Nephron progenitor cell (in vitro differentiated cells): ENCODE results near the gene PHKG2.

Experiments used
- DNase-seq: peaks from one replicate; pipeline ENCODE4 v3.0.0; 2021
- H3K27ac Mint-ChIP-seq: 2 replicates; pipeline ENCODE4 v1.8.0; 2021; ENCODE audit warnings: mild to moderate bottlenecking, moderate library complexity, mixed read lengths
- H3K27me3 Mint-ChIP-seq: 2 replicates; pipeline ENCODE4 v1.8.0; 2021; ENCODE audit warnings: mild to moderate bottlenecking, low read depth, mixed read lengths; ENCODE audit not compliant: poor library complexity
- H3K36me3 Mint-ChIP-seq: 2 replicates; pipeline ENCODE4 v1.8.0; 2021; ENCODE audit warnings: low read depth, mixed read lengths
- H3K4me1 Mint-ChIP-seq: 2 replicates; pipeline ENCODE4 v1.8.0; 2021; ENCODE audit warnings: mixed read lengths
- H3K4me3 Mint-ChIP-seq: 2 replicates; pipeline ENCODE4 v1.8.0; 2021; ENCODE audit warnings: mild to moderate bottlenecking, moderate library complexity, mixed read lengths
- H3K9me3 Mint-ChIP-seq: 2 replicates; pipeline ENCODE4 v1.8.0; 2021; ENCODE audit warnings: mild to moderate bottlenecking, moderate library complexity, mixed read lengths
- CTCF ChIP-seq: fragments of 200-600 bp; sonication (generic); IDR thresholded peaks from 2 replicates; pipeline ENCODE4 v1.5.0; 2021; ENCODE audit warnings: antibody characterized with exemption

PHKG2 gene

GRCh38 chr16:30736995-30737793 lies 11.0 kb upstream of the PHKG2 start:
- Mint-ChIP-seq H3K36me3 (peaks cover 73% of the 10 kb centered on the region), H3K27ac (peak overlapping the region; percentile 64), H3K9me3 (no peaks in the 10 kb centered on the region), H3K4me1 (peaks cover 7% of the 10 kb centered on the region), H3K4me3 (no peak overlapping the region), H3K27me3 (no peaks in the 10 kb centered on the region)
- TF ChIP-seq CTCF: no peak
- no peak for DNase-seq

- peaks cover 7% of the 10 kb centered on the region for H3K4me1 Mint-ChIP-seq
- no peaks in the 10 kb centered on the region for H3K27me3 Mint-ChIP-seq
- TF ChIP-seq CTCF: no peak
- no peaks in the 10 kb centered on the region for H3K9me3 Mint-ChIP-seq
- no peak overlapping the region for H3K27ac Mint-ChIP-seq
- H3K36me3 Mint-ChIP-seq: peaks cover 69% of the 10 kb centered on the region
- no peak overlapping the region for H3K4me3 Mint-ChIP-seq
- no peak for DNase-seq
Observed at GRCh38 chr16:30737794-30738648, 10.2 kb upstream of the PHKG2 start.

GRCh38 chr16:30738984-30739951 lies 9.0 kb upstream of the PHKG2 start:
- H3K4me1 Mint-ChIP-seq: peaks cover 7% of the 10 kb centered on the region
- H3K9me3 Mint-ChIP-seq: no peaks in the 10 kb centered on the region
- peaks cover 61% of the 10 kb centered on the region for H3K36me3 Mint-ChIP-seq
- peak overlapping the region; percentile 68 for H3K27ac Mint-ChIP-seq
- no peak overlapping the region for H3K4me3 Mint-ChIP-seq
- no peak for TF ChIP-seq CTCF
- DNase-seq: no peak
- H3K27me3 Mint-ChIP-seq: no peaks in the 10 kb centered on the region

DNA sequence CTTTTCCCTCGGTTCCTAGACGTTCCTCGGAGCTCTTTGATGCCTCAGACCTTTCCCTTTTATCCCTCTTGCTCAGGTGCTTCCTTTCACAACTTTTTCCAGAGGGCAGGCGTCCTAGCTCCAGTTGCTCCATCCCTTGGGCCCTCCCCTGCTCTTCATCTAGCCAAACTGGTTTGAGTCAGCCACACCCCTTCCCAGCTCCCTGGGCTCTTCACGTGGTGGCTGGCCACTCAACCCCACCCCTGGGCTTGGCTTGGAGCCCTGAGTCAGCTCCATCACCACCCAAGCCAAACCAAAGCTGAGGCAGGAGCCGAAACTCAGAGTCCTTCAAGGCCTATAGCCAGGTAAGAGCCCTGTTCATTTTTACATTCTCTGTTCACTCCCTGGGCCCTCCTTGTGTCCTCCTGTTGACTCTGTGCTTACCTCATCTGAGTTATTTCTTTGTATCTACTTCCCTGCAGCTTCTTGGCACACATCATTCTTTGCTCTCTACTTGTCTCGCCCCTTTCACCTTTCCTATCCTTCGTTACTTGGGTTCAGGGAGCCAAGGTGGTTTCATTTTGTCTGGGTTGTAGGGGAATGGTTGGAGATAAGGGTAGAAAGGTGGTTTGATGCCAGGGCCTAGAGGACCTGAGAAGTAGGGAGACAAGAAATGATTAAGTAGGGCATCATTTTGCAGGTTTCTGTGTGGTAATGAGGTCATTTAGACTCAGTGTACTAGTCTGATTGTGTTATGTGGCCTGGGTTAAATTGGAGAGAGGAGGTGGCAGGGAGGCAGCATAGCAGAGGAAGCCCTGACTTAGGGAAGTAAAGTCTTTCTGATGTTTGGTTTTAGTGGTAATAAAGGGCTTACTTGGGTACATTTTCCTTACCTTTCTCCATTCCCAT lies 7.6 kb upstream of the PHKG2 start:
- no peaks in the 10 kb centered on the region for H3K27me3 Mint-ChIP-seq
- H3K9me3 Mint-ChIP-seq: no peaks in the 10 kb centered on the region
- H3K4me3 Mint-ChIP-seq: no peak overlapping the region
- TF ChIP-seq CTCF: no peak
- no peak for DNase-seq
- peak overlapping the region; percentile 63 for H3K27ac Mint-ChIP-seq
- peaks cover 61% of the 10 kb centered on the region for H3K36me3 Mint-ChIP-seq
- peaks cover 7% of the 10 kb centered on the region for H3K4me1 Mint-ChIP-seq

DNA sequence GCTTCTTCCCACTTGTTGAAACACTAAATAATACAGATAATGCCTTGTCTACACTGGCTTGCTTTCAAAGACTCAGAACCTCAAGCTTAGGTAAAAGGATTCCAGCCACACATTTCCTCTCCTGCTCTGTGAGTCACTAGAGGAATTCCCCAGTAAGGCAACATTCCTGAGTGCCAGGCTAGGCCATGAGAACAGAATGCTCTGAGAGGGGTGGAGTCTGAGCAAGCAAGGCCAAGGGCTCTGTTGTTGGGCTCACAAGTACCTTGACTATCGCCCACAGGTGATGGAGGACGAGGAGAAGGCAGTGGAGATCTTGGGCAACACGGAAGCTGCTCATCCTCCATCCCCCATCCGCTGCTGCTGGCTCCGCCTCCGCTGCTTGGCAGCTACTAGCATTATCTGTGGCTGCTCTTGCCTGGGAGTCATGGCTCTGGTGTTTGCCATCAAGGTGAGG lies 6.7 kb upstream of the PHKG2 start:
- no peaks in the 10 kb centered on the region for H3K9me3 Mint-ChIP-seq
- H3K36me3 Mint-ChIP-seq: peaks cover 54% of the 10 kb centered on the region
- H3K4me1 Mint-ChIP-seq: peaks cover 7% of the 10 kb centered on the region
- no peak overlapping the region for H3K4me3 Mint-ChIP-seq
- no peak for DNase-seq
- TF ChIP-seq CTCF: no peak
- H3K27ac Mint-ChIP-seq: no peak overlapping the region
- no peaks in the 10 kb centered on the region for H3K27me3 Mint-ChIP-seq
